ENCODE measurements around the gene MSH2.
"Not testable (repeated sequence)": the region's sequence is repeated elsewhere in the genome, so short reads cannot be mapped to it uniquely, and the experiment has no call there.

MSH2 gene

DNA sequence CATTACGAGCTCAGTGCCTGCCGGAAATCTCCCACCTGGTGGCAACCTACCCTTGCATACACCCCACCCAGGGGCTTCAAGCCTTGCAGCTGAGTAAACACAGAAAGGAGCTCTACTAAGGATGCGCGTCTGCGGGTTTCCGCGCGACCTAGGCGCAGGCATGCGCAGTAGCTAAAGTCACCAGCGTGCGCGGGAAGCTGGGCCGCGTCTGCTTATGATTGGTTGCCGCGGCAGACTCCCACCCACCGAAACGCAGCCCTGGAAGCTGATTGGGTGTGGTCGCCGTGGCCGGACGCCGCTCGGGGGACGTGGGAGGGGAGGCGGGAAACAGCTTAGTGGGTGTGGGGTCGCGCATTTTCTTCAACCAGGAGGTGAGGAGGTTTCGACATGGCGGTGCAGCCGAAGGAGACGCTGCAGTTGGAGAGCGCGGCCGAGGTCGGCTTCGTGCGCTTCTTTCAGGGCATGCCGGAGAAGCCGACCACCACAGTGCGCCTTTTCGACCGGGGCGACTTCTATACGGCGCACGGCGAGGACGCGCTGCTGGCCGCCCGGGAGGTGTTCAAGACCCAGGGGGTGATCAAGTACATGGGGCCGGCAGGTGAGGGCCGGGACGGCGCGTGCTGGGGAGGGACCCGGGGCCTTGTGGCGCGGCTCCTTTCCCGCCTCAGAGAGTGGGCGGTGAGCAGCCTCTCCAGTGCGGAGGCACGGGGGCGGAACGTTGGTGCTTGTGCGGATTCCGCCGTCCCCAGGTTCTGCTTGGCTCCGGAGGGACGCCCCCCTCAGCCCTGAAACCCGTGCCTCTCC, at the start of gene MSH2:
MSH2 (plus strand) TSS at position 352 of the 804 bp plus-strand sequence; CDS start at position 388, 36 bp downstream.
- no peaks in the 10 kb centered on the region for H3K27me3 ChIP-seq (ENCODE audit: low read depth)
- H3K9me3 ChIP-seq, result no peaks in the 10 kb centered on the region
- peak; percentile 94 to 96 for DNase-seq (ENCODE audit: low spot score in 2 of 2)
- in situ Hi-C loops (cut with MboI; ENCODE audit: low sequenced_read_pairs), result no loop called here
- H3K36me3 ChIP-seq (replicated peaks), result peaks cover 3% of the 10 kb centered on the region
- peaks cover 21% of the 10 kb centered on the region for H3K4me1 ChIP-seq
- peak within 1 kb of the TSS; percentile 87 for H3K4me3 ChIP-seq

DNA sequence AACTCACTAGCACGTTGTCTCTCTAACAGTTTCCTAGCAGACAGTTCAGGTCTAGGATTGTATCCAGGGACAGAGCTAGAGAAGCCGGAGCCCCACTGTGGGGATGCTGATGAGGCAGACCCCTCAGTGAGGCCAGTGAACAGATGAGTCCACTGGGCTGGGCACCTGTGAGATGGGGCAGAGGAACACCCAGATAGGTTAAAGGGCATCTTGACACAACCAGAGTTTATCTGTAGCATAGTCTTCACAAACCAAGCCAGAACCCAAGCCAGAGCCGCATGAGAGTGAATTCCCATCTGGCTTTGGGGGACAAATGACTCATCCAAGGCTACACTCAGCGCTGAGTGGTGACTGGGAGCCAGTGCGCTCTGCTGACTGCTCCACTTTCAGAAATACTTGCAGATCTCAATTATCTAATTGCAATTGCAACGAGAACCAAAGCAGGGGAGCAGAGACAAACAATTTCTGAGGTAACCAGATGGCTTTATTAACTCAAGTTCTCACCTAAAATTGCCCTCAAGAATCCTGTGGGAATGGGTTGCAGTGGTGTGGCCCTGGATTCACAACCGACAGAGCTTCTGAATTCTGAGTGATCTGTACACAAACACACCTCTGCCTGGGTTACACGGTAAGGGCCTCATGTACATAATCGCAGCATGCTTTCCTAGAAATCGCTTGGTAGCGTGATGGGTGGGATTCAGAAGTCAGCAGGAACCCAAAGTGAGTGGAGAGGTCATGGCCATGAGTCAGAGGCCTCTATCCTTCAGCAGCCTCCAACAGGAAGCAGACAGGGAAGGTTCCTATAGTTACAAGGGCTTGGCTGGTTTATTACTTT, 48.7 kb upstream of the MSH2 start:
- in situ Hi-C loops (cut with MboI; ENCODE audit: low sequenced_read_pairs), result no loop called here

DNA sequence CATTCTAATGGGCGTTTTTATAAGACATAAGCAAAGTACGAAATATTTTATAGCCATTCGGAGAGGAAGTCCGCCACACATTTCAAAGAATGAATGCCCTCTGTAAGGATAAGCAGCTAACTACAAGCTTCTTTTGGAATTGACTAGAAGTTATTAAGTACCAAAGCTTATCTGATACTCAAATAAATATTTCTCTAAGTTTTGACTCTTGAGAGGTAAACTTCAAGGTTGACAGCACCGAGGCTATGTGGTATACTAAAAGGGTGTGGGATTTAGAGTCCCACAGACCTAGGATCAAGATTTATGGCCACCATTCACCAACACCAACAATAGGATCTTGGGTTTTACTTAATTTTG, 48.1 kb upstream of the MSH2 start:
- in situ Hi-C loops (cut with MboI; ENCODE audit: low sequenced_read_pairs), result no loop called here
- Histone ChIP-seq H3K4me1 (no peaks in the 10 kb centered on the region), H3K27me3 (ENCODE audit: low read depth) (no peaks in the 10 kb centered on the region), H3K36me3 (replicated peaks) (no peaks in the 10 kb centered on the region), H3K9me3 (no peaks in the 10 kb centered on the region), H3K4me3 (no peak overlapping the region)
- DNase-seq (ENCODE audit: low spot score in 2 of 2), result no peak

More for the DNA sequence above, 48.7 kb upstream of the MSH2 start:
- Histone ChIP-seq H3K9me3 (no peaks in the 10 kb centered on the region), H3K36me3 (replicated peaks) (no peaks in the 10 kb centered on the region), H3K27me3 (ENCODE audit: low read depth) (no peaks in the 10 kb centered on the region), H3K4me3 (no peak overlapping the region), H3K4me1 (no peaks in the 10 kb centered on the region)
- no peak for DNase-seq (ENCODE audit: low spot score in 2 of 2)

DNA sequence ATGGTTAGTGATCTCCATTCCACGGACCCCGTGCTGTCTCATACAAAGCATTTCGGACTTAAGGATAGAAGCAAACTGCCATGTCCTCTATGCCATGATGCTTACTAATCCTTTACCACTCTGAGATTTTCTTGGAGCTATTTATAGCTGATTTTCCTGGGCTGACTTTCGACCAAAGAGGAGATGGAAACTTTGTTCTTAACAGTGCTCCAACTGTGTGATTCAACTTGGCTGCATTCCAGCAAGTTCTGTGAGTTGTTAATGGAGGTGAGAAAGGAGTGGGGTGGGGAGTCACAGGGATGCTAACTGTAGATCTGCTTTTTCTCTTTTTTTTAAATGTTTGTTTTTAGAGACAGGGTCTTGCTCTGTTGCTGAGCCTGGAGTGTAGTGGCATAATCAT, 45.5 kb upstream of the MSH2 start:
- in situ Hi-C loops (cut with MboI; ENCODE audit: low sequenced_read_pairs), result no loop called here
- Histone ChIP-seq H3K27me3 (ENCODE audit: low read depth) (no peaks in the 10 kb centered on the region), H3K4me1 (no peaks in the 10 kb centered on the region), H3K4me3 (no peak overlapping the region), H3K9me3 (no peaks in the 10 kb centered on the region), H3K36me3 (replicated peaks) (no peaks in the 10 kb centered on the region)
- no peak for DNase-seq (ENCODE audit: low spot score in 2 of 2)

DNA sequence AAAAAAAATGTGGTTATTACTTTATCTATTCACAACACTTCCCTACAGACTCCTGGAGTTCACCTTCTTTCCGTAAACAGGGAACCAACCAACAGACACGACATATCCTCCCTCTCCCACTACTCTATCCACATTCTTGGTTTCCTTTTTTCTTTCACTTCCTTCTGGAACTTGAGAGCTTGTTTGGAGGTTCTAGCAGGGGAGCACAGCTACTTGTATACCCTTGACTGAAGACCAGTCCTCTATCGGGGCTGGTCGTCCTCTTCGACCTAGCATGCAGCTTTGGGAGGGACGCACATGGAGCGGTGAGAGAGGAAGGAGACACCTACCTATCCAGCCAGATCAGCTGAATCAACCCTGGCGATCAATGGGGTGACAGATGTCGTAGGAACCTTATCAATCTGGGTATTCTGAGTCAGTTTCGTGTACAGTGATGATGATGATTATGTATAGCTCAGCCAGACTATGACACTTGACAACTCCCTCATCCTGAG, 43.5 kb upstream of the MSH2 start:
- no peak overlapping the region for H3K4me3 ChIP-seq
- no peak for DNase-seq (ENCODE audit: low spot score in 2 of 2)
- H3K4me1 ChIP-seq, result no peaks in the 10 kb centered on the region
- no peaks in the 10 kb centered on the region for H3K36me3 ChIP-seq (replicated peaks)
- H3K27me3 ChIP-seq (ENCODE audit: low read depth), result no peaks in the 10 kb centered on the region
- no peaks in the 10 kb centered on the region for H3K9me3 ChIP-seq
- in situ Hi-C loops (cut with MboI; ENCODE audit: low sequenced_read_pairs), result no loop called here

DNA sequence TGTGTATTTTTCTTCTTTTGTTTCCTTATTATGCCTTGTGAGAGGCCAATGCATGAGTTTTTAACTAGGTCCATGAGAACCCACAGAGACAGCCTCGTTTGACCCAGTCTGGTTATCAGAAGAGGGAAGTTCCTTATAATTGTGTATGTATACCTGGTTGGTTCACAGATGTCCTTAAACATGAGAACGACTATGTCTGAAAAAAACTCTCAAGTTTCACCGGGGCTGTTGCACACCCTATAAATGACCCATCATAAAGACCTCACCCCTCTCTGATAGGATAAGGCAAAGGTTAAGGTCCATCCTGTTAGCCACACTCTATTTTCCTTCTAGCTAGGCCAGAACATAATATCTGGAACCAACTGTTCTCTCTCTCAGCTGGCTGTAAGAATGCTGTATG, 42.7 kb upstream of the MSH2 start:
- Histone ChIP-seq H3K4me3 (no peak overlapping the region), H3K27me3 (ENCODE audit: low read depth) (no peaks in the 10 kb centered on the region), H3K9me3 (no peaks in the 10 kb centered on the region), H3K36me3 (replicated peaks) (no peaks in the 10 kb centered on the region), H3K4me1 (no peaks in the 10 kb centered on the region)
- in situ Hi-C loops (cut with MboI; ENCODE audit: low sequenced_read_pairs), result no loop called here
- no peak for DNase-seq (ENCODE audit: low spot score in 2 of 2)

DNA sequence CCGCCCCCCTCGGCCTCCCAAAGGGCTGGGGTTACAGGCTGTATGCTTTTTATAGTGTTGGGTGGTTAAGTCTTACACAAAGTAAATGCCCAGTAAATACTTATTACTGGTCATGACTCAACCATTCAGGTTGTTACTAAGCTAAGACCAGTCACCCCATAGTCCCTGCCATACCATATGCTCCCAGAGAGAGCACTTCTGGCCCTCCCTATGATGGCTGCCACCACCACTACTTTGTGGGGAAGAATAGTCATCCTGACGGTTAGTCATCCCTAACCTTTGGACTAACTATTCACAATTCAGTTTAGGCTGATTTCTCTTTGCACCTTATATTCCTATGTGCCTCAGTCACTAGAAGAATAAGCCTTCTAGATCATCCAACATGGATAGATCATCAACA, 42.0 kb upstream of the MSH2 start:
- in situ Hi-C loops (cut with MboI; ENCODE audit: low sequenced_read_pairs), result no loop called here
- Histone ChIP-seq H3K9me3 (no peaks in the 10 kb centered on the region), H3K4me1 (no peaks in the 10 kb centered on the region), H3K27me3 (ENCODE audit: low read depth) (no peaks in the 10 kb centered on the region), H3K4me3 (no peak overlapping the region), H3K36me3 (replicated peaks) (no peaks in the 10 kb centered on the region)
- DNase-seq (ENCODE audit: low spot score in 2 of 2), result no peak

DNA sequence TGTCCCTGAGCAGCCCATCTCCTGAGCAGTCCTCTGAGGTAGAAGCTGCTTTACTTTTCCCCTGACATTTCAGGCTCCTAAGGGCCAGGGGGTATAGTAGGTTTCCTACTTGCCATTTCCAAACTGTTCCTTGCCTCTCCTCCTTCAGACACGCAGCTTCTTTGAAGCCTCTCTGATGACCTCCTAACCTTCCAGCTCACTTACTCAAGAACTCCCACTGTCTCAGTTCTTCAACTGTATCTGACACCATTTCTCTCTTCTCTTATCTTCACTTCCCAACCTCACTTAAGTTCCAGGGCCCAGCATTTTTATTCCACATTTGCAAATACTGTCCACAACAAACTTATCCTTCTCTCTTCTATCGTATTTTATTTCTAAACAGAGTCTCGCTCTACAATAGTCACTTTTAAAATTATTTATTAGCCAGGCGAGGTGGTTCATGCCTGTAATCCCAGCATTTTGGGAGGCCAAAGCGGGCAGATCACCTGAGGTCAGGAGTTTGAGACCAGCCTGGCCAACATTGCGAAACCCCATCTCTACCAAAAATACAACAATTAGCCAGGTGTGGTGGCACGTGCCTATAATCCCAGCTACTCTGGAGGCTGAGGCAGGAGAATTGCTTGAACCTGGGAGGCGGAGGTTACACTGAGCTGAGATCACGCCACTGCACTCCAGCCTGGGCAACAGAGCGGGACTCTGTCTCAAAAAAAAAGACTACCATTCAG, 41.3 kb upstream of the MSH2 start:
- H3K4me1 ChIP-seq; H3K9me3 ChIP-seq; DNase-seq (ENCODE audit: low spot score in 2 of 2); in situ Hi-C loops (cut with MboI; ENCODE audit: low sequenced_read_pairs); H3K4me3 ChIP-seq; H3K27me3 ChIP-seq (ENCODE audit: low read depth); H3K36me3 ChIP-seq (replicated peaks): not testable (repeated sequence)

DNA sequence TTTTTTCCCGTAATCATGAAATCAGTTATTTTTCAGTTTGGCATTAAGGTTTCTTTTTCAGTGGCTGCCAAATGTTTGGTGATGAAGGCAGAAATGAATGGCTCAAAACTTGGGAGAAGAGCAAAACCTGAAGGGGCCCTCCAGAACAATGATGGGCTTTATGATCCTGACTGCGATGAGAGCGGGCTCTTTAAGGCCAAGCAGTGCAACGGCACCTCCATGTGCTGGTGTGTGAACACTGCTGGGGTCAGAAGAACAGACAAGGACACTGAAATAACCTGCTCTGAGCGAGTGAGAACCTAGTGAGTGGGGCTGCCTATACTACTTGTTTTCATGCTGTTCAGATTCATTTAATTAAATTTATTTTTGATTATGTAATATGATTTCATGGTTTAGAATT, 29.2 kb upstream of the MSH2 start:
- H3K4me1 ChIP-seq, result peaks cover 3% of the 10 kb centered on the region; the same call in 1 of the 2 replicates
- H3K9me3 ChIP-seq, result no peaks in the 10 kb centered on the region
- in situ Hi-C loops (cut with MboI; ENCODE audit: low sequenced_read_pairs), result no loop called here
- no peaks in the 10 kb centered on the region for H3K27me3 ChIP-seq (ENCODE audit: low read depth)
- no peak overlapping the region for H3K4me3 ChIP-seq
- DNase-seq (ENCODE audit: low spot score in 2 of 2), result peak in 1 of 2 experiments; percentile 18
- H3K36me3 ChIP-seq (replicated peaks), result no peaks in the 10 kb centered on the region

DNA sequence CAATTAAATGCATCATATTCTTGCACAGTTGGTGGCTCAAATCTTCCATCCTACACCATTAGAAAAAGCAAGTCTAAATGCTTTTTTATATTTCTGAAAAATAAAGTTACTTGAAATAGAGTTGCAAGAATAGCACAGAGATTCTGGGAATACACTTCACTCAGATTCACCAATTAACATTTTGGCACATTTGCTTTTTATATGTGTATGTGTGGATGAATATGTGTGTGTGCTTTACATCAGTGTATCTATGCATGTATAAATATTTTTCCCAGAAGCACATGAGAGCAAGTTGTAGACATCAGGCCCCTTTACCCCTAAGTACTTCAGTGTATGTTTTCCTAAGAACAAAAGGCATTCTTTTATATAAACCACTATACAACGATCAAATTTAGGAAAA, 27.6 kb upstream of the MSH2 start:
- in situ Hi-C loops (cut with MboI; ENCODE audit: low sequenced_read_pairs), result no loop called here
- Histone ChIP-seq H3K27me3 (ENCODE audit: low read depth) (no peaks in the 10 kb centered on the region), H3K36me3 (replicated peaks) (no peaks in the 10 kb centered on the region), H3K4me1 (no peaks in the 10 kb centered on the region), H3K4me3 (no peak overlapping the region), H3K9me3 (no peaks in the 10 kb centered on the region)
- DNase-seq (ENCODE audit: low spot score in 2 of 2), result no peak

DNA sequence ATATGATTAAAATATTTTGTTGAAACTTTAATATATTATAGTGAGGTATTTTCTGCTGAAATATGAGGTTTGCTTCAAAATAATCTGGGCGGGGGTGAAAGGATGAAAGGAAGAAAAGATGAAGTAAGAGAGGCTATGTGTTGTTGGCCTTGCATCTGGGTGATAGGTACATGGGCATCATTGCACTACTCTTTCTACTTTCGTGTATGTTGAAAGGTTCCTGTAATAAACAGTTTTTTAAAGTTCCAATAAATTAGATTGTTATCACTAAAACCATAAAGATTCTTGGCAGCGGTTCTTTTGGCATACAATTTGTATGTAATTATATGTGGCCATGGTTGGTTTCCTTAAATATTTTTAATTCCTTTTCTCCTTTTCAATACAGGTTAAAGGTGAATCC, 23.6 kb upstream of the MSH2 start:
- H3K27me3 ChIP-seq (ENCODE audit: low read depth), result no peaks in the 10 kb centered on the region
- no peaks in the 10 kb centered on the region for H3K36me3 ChIP-seq (replicated peaks)
- no peak for DNase-seq (ENCODE audit: low spot score in 2 of 2)
- in situ Hi-C loops (cut with MboI; ENCODE audit: low sequenced_read_pairs), result no loop called here
- no peaks in the 10 kb centered on the region for H3K9me3 ChIP-seq
- H3K4me3 ChIP-seq, result no peak overlapping the region
- H3K4me1 ChIP-seq, result no peaks in the 10 kb centered on the region

DNA sequence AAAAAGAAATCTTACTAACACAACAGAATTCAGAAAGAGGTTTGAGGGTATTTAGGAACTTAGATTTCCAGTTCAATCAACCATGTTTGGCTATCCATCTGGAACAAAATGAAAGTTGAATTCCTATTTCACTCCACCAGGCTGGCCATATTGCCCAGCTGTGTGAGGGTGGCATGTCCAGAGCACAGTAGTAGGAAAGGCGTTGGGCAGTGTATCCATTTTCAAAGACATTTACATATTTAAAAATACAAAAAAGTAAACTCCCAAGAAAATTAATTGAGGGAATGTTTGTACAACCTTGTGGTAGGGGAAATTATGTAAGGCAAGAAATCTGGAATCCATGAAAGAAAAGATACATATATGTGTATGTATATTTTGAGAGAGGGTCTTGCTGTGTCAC, 21.5 kb upstream of the MSH2 start:
- Histone ChIP-seq H3K27me3 (ENCODE audit: low read depth) (no peaks in the 10 kb centered on the region), H3K4me3 (no peak overlapping the region), H3K9me3 (no peaks in the 10 kb centered on the region), H3K36me3 (replicated peaks) (no peaks in the 10 kb centered on the region), H3K4me1 (no peaks in the 10 kb centered on the region)
- in situ Hi-C loops (cut with MboI; ENCODE audit: low sequenced_read_pairs), result no loop called here
- DNase-seq (ENCODE audit: low spot score in 2 of 2), result no peak

DNA sequence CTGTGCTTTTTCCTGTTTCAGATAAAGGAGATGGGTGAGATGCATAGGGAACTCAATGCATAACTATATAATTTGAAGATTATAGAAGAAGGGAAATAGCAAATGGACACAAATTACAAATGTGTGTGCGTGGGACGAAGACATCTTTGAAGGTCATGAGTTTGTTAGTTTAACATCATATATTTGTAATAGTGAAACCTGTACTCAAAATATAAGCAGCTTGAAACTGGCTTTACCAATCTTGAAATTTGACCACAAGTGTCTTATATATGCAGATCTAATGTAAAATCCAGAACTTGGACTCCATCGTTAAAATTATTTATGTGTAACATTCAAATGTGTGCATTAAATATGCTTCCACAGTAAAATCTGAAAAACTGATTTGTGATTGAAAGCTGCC, 16.4 kb upstream of the MSH2 start:
- no peak for DNase-seq (ENCODE audit: low spot score in 2 of 2)
- Histone ChIP-seq H3K4me1 (no peaks in the 10 kb centered on the region), H3K4me3 (no peak overlapping the region), H3K27me3 (ENCODE audit: low read depth) (no peaks in the 10 kb centered on the region), H3K9me3 (no peaks in the 10 kb centered on the region), H3K36me3 (replicated peaks) (no peaks in the 10 kb centered on the region)
- in situ Hi-C loops (cut with MboI; ENCODE audit: low sequenced_read_pairs), result loop anchor here (5.0 kb wide), 1 partner anchor 49 kb away; no protein-coding TSS in a partner anchor
